Smooth muscle cell of the umbilical artery (primary cell): ENCODE data around the gene TRIM6. TPM values are rescaled to one million over a fixed set of nuclear protein-coding genes. Genes with fewer than 3 reads are reported as not detected.

Experiments
- total RNA-seq: library from RNA; depleted of rRNA; stranded (reverse); fragments of >200 nt; gene quantifications from 2 replicates; pipeline ENCODE4 v1.2.3, GENCODE V29; 2014

The TRIM6 gene, protein sequence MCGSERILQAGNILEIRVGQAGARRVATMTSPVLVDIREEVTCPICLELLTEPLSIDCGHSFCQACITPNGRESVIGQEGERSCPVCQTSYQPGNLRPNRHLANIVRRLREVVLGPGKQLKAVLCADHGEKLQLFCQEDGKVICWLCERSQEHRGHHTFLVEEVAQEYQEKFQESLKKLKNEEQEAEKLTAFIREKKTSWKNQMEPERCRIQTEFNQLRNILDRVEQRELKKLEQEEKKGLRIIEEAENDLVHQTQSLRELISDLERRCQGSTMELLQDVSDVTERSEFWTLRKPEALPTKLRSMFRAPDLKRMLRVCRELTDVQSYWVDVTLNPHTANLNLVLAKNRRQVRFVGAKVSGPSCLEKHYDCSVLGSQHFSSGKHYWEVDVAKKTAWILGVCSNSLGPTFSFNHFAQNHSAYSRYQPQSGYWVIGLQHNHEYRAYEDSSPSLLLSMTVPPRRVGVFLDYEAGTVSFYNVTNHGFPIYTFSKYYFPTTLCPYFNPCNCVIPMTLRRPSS
- total RNA-seq, result 4.8 and 8.7 TPM in 2 replicates

GRCh38 chr11:5596607-5597201 is at the start of gene TRIM6:
TSS of gene TRIM6 (plus strand) at chr11:5596637. CDS start at chr11:5596898, 261 bp downstream.

DNA sequence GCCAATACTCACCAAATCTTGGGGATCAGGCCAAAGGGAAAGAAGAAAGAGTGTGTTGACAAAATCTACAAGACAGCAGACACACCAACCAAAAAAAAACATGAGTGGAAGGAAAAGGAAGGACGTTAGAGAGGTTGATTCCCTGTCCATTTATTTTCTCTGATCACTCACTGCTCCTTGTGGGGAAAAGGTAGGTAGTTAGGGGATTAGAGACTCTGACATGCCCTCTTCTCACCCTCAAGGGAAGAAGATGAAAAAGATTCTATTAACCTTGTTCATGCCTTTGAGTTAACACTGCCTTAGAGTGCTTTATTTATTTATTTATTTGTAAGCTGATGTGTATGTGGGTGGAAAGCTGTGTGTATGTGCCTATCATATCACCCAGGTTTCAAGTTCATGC is 48.0 kb upstream of the TRIM6 start, which contains the start of gene OR52H1:
Gene OR52H1 (minus strand): TSS at position 101 of the 400 bp plus-strand sequence. CDS start 3,035 bp downstream, outside the sequence.

DNA sequence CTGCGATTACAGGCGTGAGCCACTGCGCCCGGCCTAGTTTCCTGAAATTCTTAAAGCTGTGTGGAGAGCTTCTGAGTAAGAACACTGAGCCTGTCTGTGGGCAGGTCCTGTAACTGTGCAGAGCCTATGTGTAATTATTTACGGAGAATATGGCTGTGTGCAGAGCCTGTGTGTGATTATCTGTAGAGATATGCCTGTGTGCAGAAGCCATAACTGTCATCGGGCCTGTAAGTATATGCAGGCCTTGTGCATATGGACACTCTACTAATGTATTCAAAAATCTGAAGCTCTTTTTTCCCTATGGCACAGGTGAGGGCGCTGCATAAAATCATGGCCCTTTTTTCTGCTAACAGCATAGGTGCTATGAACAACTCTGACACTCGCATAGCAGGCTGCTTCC is 15.9 kb upstream of the TRIM6 start, which contains the start of gene OR52B6:
Gene OR52B6 (plus strand): TSS at position 301 of the 400 bp plus-strand sequence. CDS start 0 bp downstream, at position 301.

GRCh38 chr11:5624489-5625279 is 28.2 kb downstream of the TRIM6 start, which contains the start of gene TRIM34:
TSS of gene TRIM34 (plus strand) at chr11:5625001. CDS start at chr11:5632332, 7,331 bp downstream.

Other genes with a start within 250 kb of the TRIM6 start
- not detected in 2 replicates for gene OR51B6, start 245.1 kb upstream of the TRIM6 start, total RNA-seq
- not detected in 2 replicates for gene OR51M1, start 212.8 kb upstream of the TRIM6 start, total RNA-seq
- gene OR51Q1, start 174.5 kb upstream of the TRIM6 start, total RNA-seq, result not detected in 2 replicates
- gene OR51I1, start 155.1 kb upstream of the TRIM6 start, total RNA-seq, result not detected in 2 replicates
- gene OR51I2, start 147.3 kb upstream of the TRIM6 start, total RNA-seq, result not detected in 2 replicates
- not detected in 2 replicates for gene OR52D1, start 108.0 kb upstream of the TRIM6 start, total RNA-seq
- 0.14 TPM in 1 of 2 replicates, not detected in the other for gene UBQLN3, start 86.7 kb upstream of the TRIM6 start, total RNA-seq
- 0.05 and 0.30 TPM in 2 replicates for gene UBQLNL, start 79.9 kb upstream of the TRIM6 start, total RNA-seq
- 0.30 and 0.42 TPM in 2 replicates for gene OR52H1, start 48.1 kb upstream of the TRIM6 start, total RNA-seq
- not detected in 2 replicates for gene OR52B6, start 15.8 kb upstream of the TRIM6 start, total RNA-seq
- gene TRIM34, start 28.4 kb downstream of the TRIM6 start, total RNA-seq, result 10.7 and 16.7 TPM in 2 replicates
- 39.2 and 54.7 TPM in 2 replicates for gene TRIM5, start 88.4 kb downstream of the TRIM6 start, total RNA-seq
- 134 and 153 TPM in 2 replicates for gene TRIM22, start 93.2 kb downstream of the TRIM6 start, total RNA-seq
- not detected in 2 replicates for gene OR56B1, start 139.8 kb downstream of the TRIM6 start, total RNA-seq
- gene OR52N4, start 157.6 kb downstream of the TRIM6 start, total RNA-seq, result not detected in 2 replicates
- gene OR52N5, start 186.7 kb downstream of the TRIM6 start, total RNA-seq, result not detected in 2 replicates
- gene OR52N1, start 194.6 kb downstream of the TRIM6 start, total RNA-seq, result 0.09 TPM in 1 of 2 replicates, not detected in the other
- gene OR52N2, start 212.3 kb downstream of the TRIM6 start, total RNA-seq, result not detected in 2 replicates
- gene OR52E6, start 245.3 kb downstream of the TRIM6 start, total RNA-seq, result not detected in 2 replicates